DOHH2 (cell line): ENCODE measurements around the gene PRKN.

ENCODE experiments used
- H3F3A ChIP-seq: fragments of 200-600 bp; sonication (generic), shearing (Covaris generic); 2 replicates; pipeline ENCODE4 v1.6.0; 2016; ENCODE audit warnings: antibody characterized with exemption, mild to moderate bottlenecking; ENCODE audit not compliant: control insufficient read depth, insufficient read depth
- H3K27ac ChIP-seq: fragments of 200-600 bp; sonication (generic); 2 replicates; pipeline ENCODE4 v1.5.1; 2014; ENCODE audit warnings: low read depth, mild to moderate bottlenecking, low read length, moderate library complexity
- H3K27me3 ChIP-seq: fragments of 200-600 bp; sonication (generic); 2 replicates; pipeline ENCODE4 v1.6.1; 2014; ENCODE audit warnings: mild to moderate bottlenecking, low read length, mixed read lengths; ENCODE audit not compliant: control insufficient read depth
- H3K36me3 ChIP-seq: fragments of 200-600 bp; sonication (generic); 2 replicates; pipeline ENCODE4 v1.6.1; 2014; ENCODE audit warnings: mild to moderate bottlenecking, low read length, moderate library complexity, mixed read lengths; ENCODE audit not compliant: control insufficient read depth
- H3K4me1 ChIP-seq: fragments of 200-600 bp; sonication (generic); 2 replicates; pipeline ENCODE4 v1.6.1; 2014; ENCODE audit warnings: mild to moderate bottlenecking, low read length, mixed read lengths; ENCODE audit not compliant: control insufficient read depth
- H3K4me2 ChIP-seq: fragments of 200-600 bp; sonication (generic); 2 replicates; pipeline ENCODE4 v1.6.0; 2014; ENCODE audit warnings: mild to moderate bottlenecking, low read length, moderate library complexity
- H3K4me3 ChIP-seq: fragments of 200-600 bp; sonication (generic); 2 replicates; pipeline ENCODE4 v1.5.1; 2014; ENCODE audit warnings: mild to moderate bottlenecking, low read length, mixed read lengths
- H3K79me2 ChIP-seq: fragments of 200-600 bp; sonication (generic); 2 replicates; pipeline ENCODE4 v1.6.1; 2014; ENCODE audit warnings: mild to moderate bottlenecking, low read length, mixed read lengths; ENCODE audit not compliant: control insufficient read depth
- H3K9me2 ChIP-seq: fragments of 200-600 bp; sonication (generic); replicated peaks from 2 replicates; pipeline ENCODE4 v1.6.1; 2014; ENCODE audit warnings: mild to moderate bottlenecking, low read length, mixed read lengths; ENCODE audit not compliant: control insufficient read depth
- H3K9me3 ChIP-seq: fragments of 200-600 bp; sonication (generic); 2 replicates; pipeline ENCODE4 v1.6.1; 2014; ENCODE audit warnings: antibody characterized with exemption, low read length, mixed read lengths; ENCODE audit not compliant: control insufficient read depth, insufficient read depth
- H4K20me1 ChIP-seq: fragments of 200-600 bp; sonication (generic); 2 replicates; pipeline ENCODE4 v1.6.0; 2014; ENCODE audit warnings: low read depth, mild to moderate bottlenecking, antibody characterized with exemption, low read length, moderate library complexity; ENCODE audit not compliant: control insufficient read depth, insufficient read depth
- EZH2phosphoT487 ChIP-seq: fragments of 200-600 bp; sonication (generic); IDR thresholded peaks from 2 replicates; pipeline ENCODE4 v1.6.1; 2017; ENCODE audit warnings: borderline replicate concordance, mild to moderate bottlenecking, antibody characterized with exemption, low read length, moderate library complexity, mixed read lengths
- TF ChIP-seq, protein P1 (sequence below): fragments of 200-600 bp; sonication (generic); IDR thresholded peaks from one replicate; pipeline ENCODE4 v1.5.1; 2014; ENCODE audit warnings: antibody characterized with exemption, mild to moderate bottlenecking, low read depth, low read length; ENCODE audit not compliant: poor library complexity, severe bottlenecking

PRKN gene

DNA sequence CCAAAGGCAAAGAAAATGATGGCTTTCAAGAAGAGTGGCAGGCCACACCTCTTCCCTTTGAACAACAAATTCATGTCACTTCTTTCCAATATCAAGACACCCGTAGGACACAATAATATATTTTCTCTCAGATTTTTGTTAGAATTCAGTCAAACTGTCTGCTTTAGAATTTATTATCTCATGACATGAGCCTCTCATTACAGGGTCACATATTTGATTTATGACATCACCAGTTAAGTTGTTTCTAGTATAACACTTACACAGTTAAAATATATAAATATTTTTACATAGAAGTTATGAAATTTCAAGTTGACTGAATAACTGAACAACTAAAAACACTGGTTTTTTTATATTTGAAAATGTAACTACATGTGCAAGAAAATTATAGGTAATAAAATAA is 1133.2 kb downstream of the PRKN start:
- no peaks in the 10 kb centered on the region for H3K9me2 ChIP-seq
- no peak overlapping the region for H3K4me2 ChIP-seq
- H3K79me2 ChIP-seq = no peaks in the 10 kb centered on the region
- H3K36me3 ChIP-seq = no peaks in the 10 kb centered on the region
- H3K4me3 ChIP-seq = no peak overlapping the region
- H3K27me3 ChIP-seq = no peaks in the 10 kb centered on the region
- no peaks in the 10 kb centered on the region for H3K4me1 ChIP-seq
- no peaks in the 10 kb centered on the region for H4K20me1 ChIP-seq
- H3K27ac ChIP-seq = no peak overlapping the region
- H3F3A ChIP-seq = no peaks in the 10 kb centered on the region
- no peaks in the 10 kb centered on the region for H3K9me3 ChIP-seq
- TF ChIP-seq, protein P1, sequence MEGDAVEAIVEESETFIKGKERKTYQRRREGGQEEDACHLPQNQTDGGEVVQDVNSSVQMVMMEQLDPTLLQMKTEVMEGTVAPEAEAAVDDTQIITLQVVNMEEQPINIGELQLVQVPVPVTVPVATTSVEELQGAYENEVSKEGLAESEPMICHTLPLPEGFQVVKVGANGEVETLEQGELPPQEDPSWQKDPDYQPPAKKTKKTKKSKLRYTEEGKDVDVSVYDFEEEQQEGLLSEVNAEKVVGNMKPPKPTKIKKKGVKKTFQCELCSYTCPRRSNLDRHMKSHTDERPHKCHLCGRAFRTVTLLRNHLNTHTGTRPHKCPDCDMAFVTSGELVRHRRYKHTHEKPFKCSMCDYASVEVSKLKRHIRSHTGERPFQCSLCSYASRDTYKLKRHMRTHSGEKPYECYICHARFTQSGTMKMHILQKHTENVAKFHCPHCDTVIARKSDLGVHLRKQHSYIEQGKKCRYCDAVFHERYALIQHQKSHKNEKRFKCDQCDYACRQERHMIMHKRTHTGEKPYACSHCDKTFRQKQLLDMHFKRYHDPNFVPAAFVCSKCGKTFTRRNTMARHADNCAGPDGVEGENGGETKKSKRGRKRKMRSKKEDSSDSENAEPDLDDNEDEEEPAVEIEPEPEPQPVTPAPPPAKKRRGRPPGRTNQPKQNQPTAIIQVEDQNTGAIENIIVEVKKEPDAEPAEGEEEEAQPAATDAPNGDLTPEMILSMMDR = no peak

DNA sequence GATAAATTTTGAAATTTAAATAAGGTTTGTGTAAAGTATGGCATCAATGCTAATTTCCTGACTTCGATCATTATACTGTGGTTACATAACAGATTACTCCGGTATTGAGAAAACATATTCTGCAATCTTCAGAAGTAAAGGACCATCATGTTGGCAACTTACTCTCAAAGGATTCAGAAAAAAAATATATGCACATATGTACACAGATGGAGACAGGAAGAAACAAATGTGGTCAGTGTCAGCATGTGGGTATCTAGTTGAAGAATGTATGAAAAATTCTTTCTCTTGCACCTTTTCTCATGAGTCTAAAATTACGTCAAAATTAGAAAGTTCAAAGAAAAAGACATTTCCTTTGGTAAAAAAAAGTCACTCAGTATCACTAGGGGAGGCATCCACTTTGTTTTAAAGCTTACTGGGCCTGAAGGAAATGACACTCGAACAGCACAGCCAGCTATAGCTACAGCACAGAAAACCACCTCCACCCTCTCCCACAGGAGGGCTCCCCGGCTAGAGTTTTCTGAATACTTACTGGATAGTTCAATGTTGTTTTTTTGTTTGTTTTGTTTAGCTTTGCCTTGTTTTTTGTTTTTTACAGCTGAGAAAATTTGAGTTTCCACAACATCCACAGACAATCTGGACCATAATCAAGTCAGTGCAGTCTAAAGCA is 1136.5 kb downstream of the PRKN start:
- TF ChIP-seq EZH2phosphoT487 = no peak
- TF ChIP-seq, protein P1 = no peak
- H3K9me2 ChIP-seq = no peaks in the 10 kb centered on the region

DNA sequence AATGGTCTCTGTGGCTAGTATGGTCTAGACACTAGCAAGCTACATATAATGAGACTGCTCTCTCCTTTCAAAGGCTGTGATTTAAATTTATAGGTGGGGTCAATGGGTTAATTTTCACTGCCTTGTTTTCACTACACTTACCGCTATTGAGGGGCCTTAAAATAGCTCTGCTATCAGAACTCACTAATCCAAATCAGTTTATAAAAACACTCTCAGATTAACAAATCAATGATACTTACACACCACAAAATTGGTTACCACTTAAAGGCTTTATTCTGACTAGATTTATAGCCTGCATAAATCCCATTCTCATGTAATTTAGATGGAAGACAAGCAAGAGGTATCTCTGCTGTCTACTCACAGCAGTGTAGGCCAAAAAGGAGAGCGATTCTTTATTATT is 1140.7 kb downstream of the PRKN start:
- no peak overlapping the region for H3K4me2 ChIP-seq
- no peaks in the 10 kb centered on the region for H4K20me1 ChIP-seq
- H3F3A ChIP-seq = no peaks in the 10 kb centered on the region
- TF ChIP-seq EZH2phosphoT487 = no peak
- no peak overlapping the region for H3K27ac ChIP-seq
- no peaks in the 10 kb centered on the region for H3K36me3 ChIP-seq
- no peaks in the 10 kb centered on the region for H3K9me3 ChIP-seq
- H3K27me3 ChIP-seq = no peaks in the 10 kb centered on the region
- no peak overlapping the region for H3K4me3 ChIP-seq
- no peaks in the 10 kb centered on the region for H3K9me2 ChIP-seq
- H3K79me2 ChIP-seq = no peaks in the 10 kb centered on the region
- H3K4me1 ChIP-seq = no peaks in the 10 kb centered on the region

More for the DNA sequence above, 1136.5 kb downstream of the PRKN start:
- Histone ChIP-seq H3F3A (no peaks in the 10 kb centered on the region), H3K27me3 (no peaks in the 10 kb centered on the region), H4K20me1 (no peaks in the 10 kb centered on the region), H3K27ac (no peak overlapping the region), H3K4me1 (no peaks in the 10 kb centered on the region), H3K4me2 (no peak overlapping the region), H3K36me3 (no peaks in the 10 kb centered on the region), H3K9me3 (no peaks in the 10 kb centered on the region), H3K79me2 (no peaks in the 10 kb centered on the region), H3K4me3 (no peak overlapping the region)

DNA sequence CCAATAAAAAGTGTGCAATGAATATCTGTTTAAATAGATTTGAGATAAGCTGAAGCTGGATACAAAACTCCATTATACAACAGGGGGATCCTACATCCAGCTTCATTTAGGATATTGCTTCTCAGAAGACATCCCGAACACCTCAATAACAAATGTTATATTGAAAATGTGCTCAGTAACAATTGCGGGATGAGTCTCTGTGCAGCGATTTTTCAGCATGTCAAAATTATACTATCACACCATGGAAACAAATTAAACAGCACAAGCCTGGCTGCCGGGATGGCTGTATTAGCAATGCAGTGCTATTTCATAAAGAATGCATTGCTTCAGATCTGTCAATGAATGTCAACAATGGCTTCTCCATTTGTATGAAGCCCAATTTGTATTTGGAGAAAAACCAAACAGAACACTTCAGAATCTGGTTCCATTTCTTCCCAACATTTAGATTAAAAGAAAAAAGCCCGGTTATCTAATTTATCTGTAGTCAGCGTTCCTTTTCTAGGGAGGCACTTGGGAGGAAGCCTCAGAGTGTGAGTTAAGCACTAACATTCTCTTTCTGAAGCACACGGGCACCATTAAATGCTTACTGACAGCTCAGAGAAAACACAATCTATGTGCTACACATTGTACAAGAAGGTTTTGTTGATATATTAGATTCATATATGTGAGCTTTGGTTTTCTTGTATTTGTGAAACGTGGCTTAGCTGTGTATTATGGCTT is 1142.8 kb downstream of the PRKN start:
- Histone ChIP-seq H3K27ac (no peak overlapping the region), H3K27me3 (no peaks in the 10 kb centered on the region), H3F3A (no peaks in the 10 kb centered on the region), H3K4me1 (no peaks in the 10 kb centered on the region), H3K9me2 (no peaks in the 10 kb centered on the region), H4K20me1 (no peaks in the 10 kb centered on the region), H3K4me3 (no peak overlapping the region), H3K9me3 (no peaks in the 10 kb centered on the region), H3K36me3 (no peaks in the 10 kb centered on the region), H3K79me2 (no peaks in the 10 kb centered on the region), H3K4me2 (no peak overlapping the region)
- TF ChIP-seq, protein P1 = no peak
- no peak for TF ChIP-seq EZH2phosphoT487
